GM21390 (cell line): ENCODE data around the gene C5orf63.
"Not testable (repeated sequence)": the region's sequence is repeated elsewhere in the genome, so short reads cannot be mapped to it uniquely, and the experiment has no call there.

Source experiments
- ATAC-seq: cut with Tn5 transposase; IDR thresholded peaks from one replicate; pipeline ENCODE4 v1.9.1; 2021; ENCODE audit not compliant: unreplicated experiment

C5orf63 gene

DNA sequence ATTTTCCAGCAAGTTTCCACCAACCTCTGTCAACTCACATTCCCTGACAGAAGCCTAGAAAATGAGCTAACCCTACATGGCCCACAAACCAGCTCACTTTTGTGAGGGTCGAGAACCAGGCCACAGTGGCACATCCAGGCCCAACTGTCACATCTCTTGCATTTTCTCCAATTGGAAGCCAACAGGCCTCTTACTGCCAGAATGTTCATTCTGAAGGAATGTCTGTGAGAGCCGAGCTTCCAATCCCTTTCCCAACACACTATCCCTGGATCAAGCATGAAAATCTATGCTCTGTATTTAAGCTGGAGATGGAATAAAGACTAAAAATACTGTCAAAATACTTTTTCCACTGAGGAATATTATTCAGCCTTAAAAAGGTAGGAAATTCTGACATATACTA is 62.9 kb downstream of the C5orf63 start:
- no peak for ATAC-seq

DNA sequence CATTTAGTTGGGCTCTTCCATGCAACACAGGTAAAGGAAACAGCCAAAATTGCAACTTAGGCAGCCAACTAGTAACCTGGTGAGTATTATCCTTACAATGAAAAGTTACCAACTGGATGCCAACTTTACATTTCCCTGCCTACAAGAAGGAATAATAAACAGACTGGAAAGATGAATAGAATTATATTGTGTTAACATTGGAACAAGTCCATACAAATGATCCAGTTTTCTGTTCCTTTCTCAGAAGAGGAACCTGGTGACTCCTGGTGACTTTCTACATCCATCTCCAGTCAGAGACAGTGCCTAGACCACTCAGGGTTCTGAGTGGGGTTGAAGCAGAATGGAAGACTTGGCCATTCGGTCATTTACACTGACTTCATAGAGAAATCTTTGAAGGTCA is 63.5 kb downstream of the C5orf63 start:
- no peak for ATAC-seq

DNA sequence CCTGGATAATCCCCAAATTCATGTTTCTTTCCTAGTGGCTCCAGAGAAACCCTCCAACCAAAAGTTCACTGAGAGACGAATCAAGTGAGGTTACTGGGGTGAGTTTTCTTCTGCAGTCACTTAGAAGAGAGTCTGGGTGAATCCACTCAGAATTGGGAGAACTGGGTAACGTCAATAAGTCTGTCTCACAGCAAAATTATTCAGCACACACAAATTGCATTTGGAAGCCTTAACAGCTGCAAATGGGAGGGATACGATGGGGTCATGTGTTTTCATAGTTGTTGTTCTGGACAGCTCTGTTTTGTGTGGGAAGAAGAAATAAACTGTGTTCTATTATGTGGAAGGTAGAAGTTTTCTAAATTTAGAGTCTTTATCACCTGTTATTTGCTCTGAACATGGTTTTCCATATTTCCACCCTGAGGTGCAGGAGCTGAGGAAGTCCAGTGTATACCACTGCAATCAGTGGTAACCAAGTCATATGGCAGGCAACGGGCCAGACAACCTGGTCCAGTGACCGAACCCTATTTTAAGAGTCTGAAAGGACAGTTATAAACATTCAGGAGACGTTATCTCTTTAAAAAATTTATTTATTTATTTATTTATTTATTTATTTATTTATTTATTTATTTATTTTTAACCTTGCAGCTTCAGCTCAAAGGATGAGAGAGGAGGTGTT is 64.9 kb downstream of the C5orf63 start:
- no peak for ATAC-seq

DNA sequence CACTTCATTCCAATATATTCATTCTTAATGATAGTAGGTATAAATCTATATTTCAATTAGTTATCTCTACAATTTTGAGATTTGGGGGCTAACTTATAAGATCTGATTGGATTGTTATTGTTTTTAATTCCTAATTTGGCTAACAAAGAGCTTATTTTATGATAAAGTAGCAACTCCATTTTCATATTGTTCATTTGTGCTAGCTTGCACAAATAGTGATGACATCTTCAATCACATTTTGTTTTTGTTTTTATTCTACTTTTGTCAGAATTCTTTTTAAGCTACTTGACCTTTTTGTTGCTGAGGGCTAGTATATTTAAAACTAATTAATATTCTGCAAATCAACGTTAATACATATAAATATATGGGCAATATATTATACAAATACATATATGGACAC is 65.8 kb downstream of the C5orf63 start:
- ATAC-seq: no peak

DNA sequence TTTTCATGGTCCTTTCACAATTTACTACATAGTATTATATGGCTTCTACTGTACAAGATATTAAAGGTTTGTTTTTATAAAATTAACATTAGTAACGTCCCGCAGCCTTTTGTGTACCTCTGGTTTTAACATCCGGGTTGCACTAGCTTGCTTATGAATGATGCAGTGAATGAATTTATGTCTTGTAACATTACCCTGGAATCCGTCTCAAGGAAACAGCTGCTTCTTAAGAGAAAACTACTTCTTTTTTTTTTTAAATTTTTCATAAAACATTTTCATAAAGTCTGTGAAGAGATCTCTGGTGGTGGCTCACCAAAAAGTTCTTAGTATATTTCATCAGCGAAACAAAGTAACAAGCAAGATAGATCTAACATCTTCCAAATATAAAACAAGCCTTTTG is 66.6 kb downstream of the C5orf63 start:
- ATAC-seq: no peak

DNA sequence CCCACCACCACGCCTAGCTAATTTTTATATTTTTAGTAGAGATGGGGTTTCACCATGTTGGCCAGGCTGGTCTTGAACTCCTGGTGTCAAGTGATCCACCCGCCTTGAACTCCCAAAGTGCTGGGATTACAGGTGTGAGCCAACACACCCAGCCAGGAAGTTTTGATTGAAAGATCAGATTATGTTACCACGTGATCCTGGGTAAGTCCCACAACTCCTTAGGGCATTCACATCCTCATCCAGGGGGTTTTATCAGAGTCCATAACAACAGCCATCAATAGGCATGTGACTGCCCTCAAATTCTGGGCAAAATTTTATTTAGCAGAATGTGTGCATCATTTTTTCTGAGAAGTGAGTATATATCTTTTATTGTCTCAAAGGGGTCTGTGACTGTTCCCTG is 68.0 kb downstream of the C5orf63 start:
- ATAC-seq: not testable (repeated sequence)

DNA sequence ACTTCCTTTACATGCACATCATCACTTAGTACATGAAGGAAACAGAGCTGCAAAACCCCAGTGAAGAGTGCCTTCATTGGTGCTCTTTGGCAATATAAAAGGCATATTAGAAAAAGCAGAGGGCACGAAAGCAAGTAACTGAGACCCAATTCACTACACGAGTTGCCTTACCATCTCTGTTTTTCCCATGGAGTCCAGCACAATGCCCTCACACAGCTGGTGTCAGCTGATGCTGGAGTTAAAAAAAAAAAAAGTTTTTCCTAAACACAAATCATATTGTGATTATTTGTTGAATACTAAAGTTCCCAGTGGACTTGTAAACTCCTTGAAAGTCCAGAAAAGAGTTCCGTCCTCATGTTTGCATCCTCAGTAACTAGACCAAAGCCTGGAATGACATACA is 68.6 kb downstream of the C5orf63 start:
- ATAC-seq: no peak

DNA sequence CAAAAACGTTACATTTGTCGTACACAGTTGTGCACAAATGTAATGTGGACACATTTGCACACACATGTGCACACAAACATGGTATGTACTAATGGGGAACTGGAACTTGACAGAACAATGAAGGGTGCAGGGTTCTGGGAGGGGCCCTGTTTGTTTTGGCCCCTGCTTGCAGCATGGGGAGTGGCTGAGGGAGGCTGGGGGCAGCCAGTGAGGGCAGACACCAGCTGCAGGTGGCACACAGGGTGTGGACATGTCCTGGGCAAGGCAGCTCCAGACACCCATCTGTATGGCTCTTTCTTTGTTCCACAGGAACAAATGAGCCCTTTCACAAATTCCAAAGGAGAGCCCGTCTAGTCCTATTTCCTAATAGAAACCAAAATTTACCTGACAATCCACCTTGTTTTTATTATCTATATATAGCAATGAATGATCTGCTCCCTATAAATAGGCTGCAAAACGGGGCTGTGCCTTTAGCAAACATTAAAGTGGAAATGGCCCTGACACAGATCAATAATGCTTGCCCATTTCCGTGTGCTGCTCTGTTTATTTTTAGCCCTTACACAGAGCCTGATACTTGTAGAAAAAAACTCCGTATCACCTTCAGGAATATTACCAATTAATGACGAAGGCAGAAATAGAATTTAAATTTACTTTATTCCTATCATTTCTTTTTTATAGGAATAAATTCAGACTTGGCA is 69.4 kb downstream of the C5orf63 start:
- no peak for ATAC-seq

DNA sequence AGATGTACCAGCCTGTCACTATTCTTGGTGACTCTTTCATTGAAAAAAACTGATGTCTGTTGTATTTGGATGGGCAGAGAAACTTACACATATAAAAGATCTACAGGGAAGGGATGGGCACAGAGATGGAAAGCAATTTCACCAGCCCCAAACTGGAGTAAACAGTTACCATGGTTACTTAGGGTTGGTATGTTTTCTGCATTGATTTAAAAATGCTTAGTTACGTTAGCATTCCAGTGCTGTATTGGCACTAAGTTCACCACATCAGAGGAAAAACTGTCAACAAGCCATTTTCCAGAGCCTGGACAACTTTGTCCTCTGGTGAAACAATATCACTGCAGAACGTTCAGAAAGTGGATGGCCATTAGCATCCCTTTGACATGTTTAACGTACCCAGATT is 70.9 kb downstream of the C5orf63 start:
- ATAC-seq: no peak

DNA sequence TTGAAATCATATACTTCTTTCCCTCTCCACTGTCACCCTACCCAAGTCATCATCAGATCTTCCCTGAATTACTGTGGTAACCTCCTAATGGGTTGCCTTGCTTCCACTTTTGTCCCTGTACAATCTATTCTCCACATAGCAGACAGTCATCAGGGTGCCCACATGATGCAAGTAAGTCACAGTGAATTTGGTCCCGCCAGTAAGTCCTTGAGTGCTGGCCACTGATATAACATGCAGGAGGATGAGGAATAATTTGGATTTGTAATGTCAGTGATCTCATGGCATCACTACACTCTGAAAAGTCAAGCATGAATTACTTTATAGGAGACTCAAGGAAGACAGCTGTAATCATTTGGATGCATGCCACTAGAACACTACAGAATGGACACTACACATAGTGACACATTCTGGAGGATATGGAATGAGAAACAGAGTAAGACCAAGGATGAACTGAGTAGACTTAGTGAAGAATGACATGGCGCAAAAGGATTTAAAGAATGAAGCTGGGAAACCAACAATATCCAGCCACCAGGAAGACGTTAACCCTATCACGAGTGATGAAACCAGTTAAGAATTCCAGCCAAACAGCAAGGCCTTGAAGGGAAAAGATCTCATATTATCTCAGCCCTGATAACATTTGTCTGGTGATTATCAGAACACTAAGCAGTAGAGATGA is 71.5 kb downstream of the C5orf63 start:
- no peak for ATAC-seq
